Measurements from ENCODE around the gene ZSCAN20.

DNA sequence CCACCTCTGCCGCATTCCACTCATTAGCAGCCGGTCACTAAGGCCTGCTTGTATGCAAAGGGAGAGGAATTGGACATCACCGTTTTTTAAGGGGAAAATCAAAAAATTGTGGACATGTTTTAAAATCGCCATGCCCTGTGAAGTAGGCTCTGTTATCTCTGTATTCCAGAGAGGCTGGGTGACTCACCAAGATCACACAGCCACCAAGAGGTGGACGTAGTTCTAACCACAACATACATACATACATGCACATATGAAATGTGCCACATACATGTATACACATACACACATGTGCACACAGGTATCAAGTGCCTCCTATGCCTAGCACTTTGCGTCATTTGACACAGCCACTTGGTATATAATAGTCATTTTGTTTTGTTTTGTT, 16.0 kb upstream of the ZSCAN20 start:
- TF ChIP-seq POLR2A (IDR thresholded peaks at IDR 0.05; ENCODE audit: low read depth, low read length): no peak
- no peak for TF ChIP-seq POLR2AphosphoS5 (IDR thresholded peaks at IDR 0.05; ENCODE audit: low read depth, low read length)
- no peak for TF ChIP-seq TAF1 (IDR thresholded peaks at IDR 0.05; ENCODE audit: low read depth, low read length)
- TF ChIP-seq POU2F2 (IDR thresholded peaks at IDR 0.05; ENCODE audit: low read depth, low read length): no peak
- TF ChIP-seq PAX5 (IDR thresholded peaks at IDR 0.05; ENCODE audit: insufficient read depth, low read length, severe bottlenecking): no peak
- TF ChIP-seq SPI1 (IDR thresholded peaks at IDR 0.05; ENCODE audit: low read depth, low read length): no peak
